ENCODE data around the gene CTDSPL.
"Not testable (repeated sequence)": the region's sequence is repeated elsewhere in the genome, so short reads cannot be mapped to it uniquely, and the experiment has no call there.

Gene CTDSPL

GRCh38 chr3:37985637-37986320 lies 124.1 kb downstream of the CTDSPL start:
- H3K36me3 ChIP-seq (ENCODE audit: insufficient read depth, insufficient read length, low read length): peaks cover 15% of the 10 kb centered on the region
- no peak overlapping the region for H3K4me3 ChIP-seq (ENCODE audit: insufficient read length, low read depth)

GRCh38 chr3:37986479-37987314 lies 125.0 kb downstream of the CTDSPL start:
- peaks cover 12% of the 10 kb centered on the region for H3K36me3 ChIP-seq (ENCODE audit: insufficient read depth, insufficient read length, low read length)
- DNase-seq (ENCODE audit: low read depth, low spot score): no peak
- H3K9ac ChIP-seq (ENCODE audit: insufficient read length, low read depth): no peak overlapping the region
- no peaks in the 10 kb centered on the region for H3K9me3 ChIP-seq (ENCODE audit: insufficient read depth, low read length)
- no peaks in the 10 kb centered on the region for H3K27me3 ChIP-seq (ENCODE audit: insufficient read depth, insufficient read length)
- no peaks in the 10 kb centered on the region for H3K4me1 ChIP-seq (ENCODE audit: insufficient read depth, insufficient read length)
- H3K4me3 ChIP-seq (ENCODE audit: insufficient read length, low read depth): no peak overlapping the region
- TF ChIP-seq YY1 (IDR thresholded peaks at IDR 0.05; ENCODE audit: insufficient read depth, insufficient read length) (no peak), SUZ12 (IDR thresholded peaks at IDR 0.05; ENCODE audit: extremely low read depth, insufficient read depth, insufficient read length) (no peak), ZNF274 (IDR thresholded peaks at IDR 0.05; ENCODE audit: low read depth, low read length) (no peak)

More at GRCh38 chr3:37985637-37986320, 124.1 kb downstream of the CTDSPL start:
- no peak for DNase-seq (ENCODE audit: low read depth, low spot score)
- Histone ChIP-seq H3K9ac (ENCODE audit: insufficient read length, low read depth) (no peak overlapping the region), H3K4me1 (ENCODE audit: insufficient read depth, insufficient read length) (no peaks in the 10 kb centered on the region), H3K27me3 (ENCODE audit: insufficient read depth, insufficient read length) (no peaks in the 10 kb centered on the region), H3K9me3 (ENCODE audit: insufficient read depth, low read length) (no peaks in the 10 kb centered on the region)
- TF ChIP-seq YY1 (IDR thresholded peaks at IDR 0.05; ENCODE audit: insufficient read depth, insufficient read length) (no peak), ZNF274 (IDR thresholded peaks at IDR 0.05; ENCODE audit: low read depth, low read length) (no peak), SUZ12 (IDR thresholded peaks at IDR 0.05; ENCODE audit: extremely low read depth, insufficient read depth, insufficient read length) (no peak)

- H3K27me3 ChIP-seq (ENCODE audit: insufficient read depth, insufficient read length): no peaks in the 10 kb centered on the region
- no peaks in the 10 kb centered on the region for H3K9me3 ChIP-seq (ENCODE audit: insufficient read depth, low read length)
- no peak for DNase-seq (ENCODE audit: low read depth, low spot score)
- H3K36me3 ChIP-seq (ENCODE audit: insufficient read depth, insufficient read length, low read length): peaks cover 7% of the 10 kb centered on the region
- no peaks in the 10 kb centered on the region for H3K4me1 ChIP-seq (ENCODE audit: insufficient read depth, insufficient read length)
- no peak overlapping the region for H3K4me3 ChIP-seq (ENCODE audit: insufficient read length, low read depth)
- H3K9ac ChIP-seq (ENCODE audit: insufficient read length, low read depth): no peak overlapping the region
- TF ChIP-seq YY1 (IDR thresholded peaks at IDR 0.05; ENCODE audit: insufficient read depth, insufficient read length): no peak
- TF ChIP-seq ZNF274 (IDR thresholded peaks at IDR 0.05; ENCODE audit: low read depth, low read length): no peak
- no peak for TF ChIP-seq SUZ12 (IDR thresholded peaks at IDR 0.05; ENCODE audit: extremely low read depth, insufficient read depth, insufficient read length)
Observed at GRCh38 chr3:37987315-37987697, 125.6 kb downstream of the CTDSPL start.

- H3K27me3 ChIP-seq (ENCODE audit: insufficient read depth, insufficient read length): no peaks in the 10 kb centered on the region
- TF ChIP-seq SUZ12 (IDR thresholded peaks at IDR 0.05; ENCODE audit: extremely low read depth, insufficient read depth, insufficient read length) (no peak), ZNF274 (IDR thresholded peaks at IDR 0.05; ENCODE audit: low read depth, low read length) (no peak), YY1 (IDR thresholded peaks at IDR 0.05; ENCODE audit: insufficient read depth, insufficient read length) (no peak)
- peaks cover 5% of the 10 kb centered on the region for H3K36me3 ChIP-seq (ENCODE audit: insufficient read depth, insufficient read length, low read length)
- no peak for DNase-seq (ENCODE audit: low read depth, low spot score)
- H3K4me3 ChIP-seq (ENCODE audit: insufficient read length, low read depth): no peak overlapping the region
- H3K9ac ChIP-seq (ENCODE audit: insufficient read length, low read depth): no peak overlapping the region
- H3K9me3 ChIP-seq (ENCODE audit: insufficient read depth, low read length): no peaks in the 10 kb centered on the region
- H3K4me1 ChIP-seq (ENCODE audit: insufficient read depth, insufficient read length): no peaks in the 10 kb centered on the region
Observed at GRCh38 chr3:37987751-37988179, 126.1 kb downstream of the CTDSPL start.

- not testable (repeated sequence) for H3K4me1 ChIP-seq (ENCODE audit: insufficient read depth, insufficient read length); H3K36me3 ChIP-seq (ENCODE audit: insufficient read depth, insufficient read length, low read length); H3K27me3 ChIP-seq (ENCODE audit: insufficient read depth, insufficient read length); H3K9me3 ChIP-seq (ENCODE audit: insufficient read depth, low read length); H3K9ac ChIP-seq (ENCODE audit: insufficient read length, low read depth); DNase-seq (ENCODE audit: low read depth, low spot score); H3K4me3 ChIP-seq (ENCODE audit: insufficient read length, low read depth)
Observed at GRCh38 chr3:37988376-37988775, 126.7 kb downstream of the CTDSPL start.

GRCh38 chr3:37988931-37989525 lies 127.3 kb downstream of the CTDSPL start:
- no peaks in the 10 kb centered on the region for H3K9me3 ChIP-seq (ENCODE audit: insufficient read depth, low read length)
- H3K4me1 ChIP-seq (ENCODE audit: insufficient read depth, insufficient read length): no peaks in the 10 kb centered on the region
- H3K4me3 ChIP-seq (ENCODE audit: insufficient read length, low read depth): no peak overlapping the region
- DNase-seq (ENCODE audit: low read depth, low spot score): no peak
- no peak overlapping the region for H3K9ac ChIP-seq (ENCODE audit: insufficient read length, low read depth)
- H3K27me3 ChIP-seq (ENCODE audit: insufficient read depth, insufficient read length): no peaks in the 10 kb centered on the region
- no peak for TF ChIP-seq SUZ12 (IDR thresholded peaks at IDR 0.05; ENCODE audit: extremely low read depth, insufficient read depth, insufficient read length)
- TF ChIP-seq ZNF274 (IDR thresholded peaks at IDR 0.05; ENCODE audit: low read depth, low read length): no peak
- TF ChIP-seq YY1 (IDR thresholded peaks at IDR 0.05; ENCODE audit: insufficient read depth, insufficient read length): no peak
- peaks cover 5% of the 10 kb centered on the region for H3K36me3 ChIP-seq (ENCODE audit: insufficient read depth, insufficient read length, low read length)

- DNase-seq (ENCODE audit: low read depth, low spot score): no peak
- Histone ChIP-seq H3K36me3 (ENCODE audit: insufficient read depth, insufficient read length, low read length) (no peaks in the 10 kb centered on the region), H3K27me3 (ENCODE audit: insufficient read depth, insufficient read length) (no peaks in the 10 kb centered on the region), H3K4me3 (ENCODE audit: insufficient read length, low read depth) (no peak overlapping the region), H3K9me3 (ENCODE audit: insufficient read depth, low read length) (no peaks in the 10 kb centered on the region), H3K9ac (ENCODE audit: insufficient read length, low read depth) (no peak overlapping the region), H3K4me1 (ENCODE audit: insufficient read depth, insufficient read length) (no peaks in the 10 kb centered on the region)
- no peak for TF ChIP-seq SUZ12 (IDR thresholded peaks at IDR 0.05; ENCODE audit: extremely low read depth, insufficient read depth, insufficient read length)
Observed at GRCh38 chr3:37989821-37990480, 128.3 kb downstream of the CTDSPL start.
